CD4-positive, alpha-beta T cell treated with Interleukin-15 for 1 hour (primary cell): ENCODE data around the gene HEXIM2.

Source experiments
- DNase-seq: peaks from one replicate; pipeline ENCODE4 v3.0.0-alpha.2; 2020

Gene HEXIM2

GRCh38 chr17:45128989-45129388 is 32.7 kb upstream of the HEXIM2 start:
- no peak for DNase-seq

- DNase-seq, result no peak
Observed at GRCh38 chr17:45129426-45129939, 32.2 kb upstream of the HEXIM2 start.

- DNase-seq, result no peak
Observed at GRCh38 chr17:45129940-45130680, 31.6 kb upstream of the HEXIM2 start.

- no peak for DNase-seq
Observed at GRCh38 chr17:45130681-45131615, 30.7 kb upstream of the HEXIM2 start.

GRCh38 chr17:45131616-45132319 is 29.9 kb upstream of the HEXIM2 start:
- no peak for DNase-seq

GRCh38 chr17:45132320-45132571 is 29.4 kb upstream of the HEXIM2 start, which contains the start of gene PLCD3:
Gene PLCD3 (minus strand): TSS chr17:45132515. CDS start chr17:45132410, 105 bp downstream.
- no peak for DNase-seq

GRCh38 chr17:45132572-45133463 is 28.9 kb upstream of the HEXIM2 start:
- DNase-seq, result peak; percentile 74

GRCh38 chr17:45135192-45135977 is 26.3 kb upstream of the HEXIM2 start, which contains the start of gene ACBD4:
Gene ACBD4 (plus strand): TSS chr17:45135687. CDS start chr17:45136145, 458 bp downstream.
- DNase-seq, result peak; percentile 95

- DNase-seq, result no peak
Observed at GRCh38 chr17:45135978-45136791, 25.5 kb upstream of the HEXIM2 start.

- no peak for DNase-seq
Observed at GRCh38 chr17:45136846-45137560, 24.7 kb upstream of the HEXIM2 start.

- no peak for DNase-seq
Observed at GRCh38 chr17:45137561-45138305, 23.9 kb upstream of the HEXIM2 start.

- no peak for DNase-seq
Observed at GRCh38 chr17:45138911-45139532, 22.7 kb upstream of the HEXIM2 start.

- DNase-seq, result no peak
Observed at GRCh38 chr17:45139533-45139920, 22.1 kb upstream of the HEXIM2 start.

GRCh38 chr17:45143094-45143670 is 18.5 kb upstream of the HEXIM2 start:
- DNase-seq, result no peak

GRCh38 chr17:45143767-45144198 is 17.9 kb upstream of the HEXIM2 start:
- peak; percentile 54 for DNase-seq

- no peak for DNase-seq
Observed at GRCh38 chr17:45144199-45145034, 17.3 kb upstream of the HEXIM2 start.

GRCh38 chr17:45145035-45145389 is 16.7 kb upstream of the HEXIM2 start:
- DNase-seq, result no peak
